ENCODE results near the gene VWA3B. TPM values are rescaled to one million over a fixed set of nuclear protein-coding genes. Genes with fewer than 3 reads are reported as not detected.

The VWA3B gene
- polyA plus RNA-seq, 1 donor (not counting 4 experiments of a cell fraction or from before 2014, with no cell fraction given) = not detected

DNA sequence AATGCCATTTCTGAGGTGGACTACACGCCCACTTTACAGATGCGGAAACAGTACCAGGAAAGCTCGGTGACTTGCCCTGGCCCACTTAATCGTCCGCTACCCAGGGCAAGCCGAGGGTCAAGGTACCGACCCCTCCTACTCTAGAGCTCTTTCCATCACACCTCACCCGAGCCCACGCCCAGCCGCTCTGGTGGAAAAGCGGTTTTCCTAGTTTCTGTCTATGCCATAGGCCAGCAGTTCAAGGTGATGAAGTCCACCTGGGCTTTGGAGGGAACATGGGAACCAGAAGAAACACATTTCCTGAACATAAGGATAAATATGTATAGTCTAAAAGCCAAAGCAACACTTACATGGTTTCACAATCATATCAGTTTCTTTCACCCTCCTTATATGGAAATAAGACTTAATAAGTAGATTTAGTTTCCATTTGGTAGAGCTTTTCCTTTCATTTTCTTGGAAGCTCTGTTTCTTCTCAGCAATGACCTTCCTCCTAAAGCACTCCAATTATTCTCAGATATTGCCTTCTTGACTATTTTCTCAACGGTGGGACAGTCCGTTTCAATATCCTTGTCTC is 567 bp downstream of the VWA3B start:
- H3K4me1 ChIP-seq (ENCODE audit: control insufficient read depth, extremely low read depth, insufficient read depth, low read length) = peaks cover 3% of the 10 kb centered on the region
- H3K36me3 ChIP-seq (ENCODE audit: control insufficient read depth in 2 of 2, extremely low read depth in 1 of 2, insufficient read depth in 2 of 2, low read length in 2 of 2) = no peaks in the 10 kb centered on the region
- H3K79me2 ChIP-seq (ENCODE audit: control insufficient read depth, insufficient read depth, low read length) = no peaks in the 10 kb centered on the region
- peak overlapping the region; percentile 94 for H2AFZ ChIP-seq (ENCODE audit: control insufficient read depth, low read length)
- dilution Hi-C loops (cut with MboI; ENCODE audit: extremely low pct_ligation_motif_present, low sequenced_read_pairs) = no loop called here
- H3K27ac ChIP-seq (ENCODE audit: control insufficient read depth, insufficient read depth, low read length) = no peak overlapping the region
- peak overlapping the region; percentile 68 for H3K9ac ChIP-seq (ENCODE audit: control insufficient read depth, extremely low read depth, insufficient read depth, low read length)
- peak overlapping the region; percentile 56 to 79 (median 78) for H3K4me3 ChIP-seq (ENCODE audit: control insufficient read depth in 2 of 3, extremely low read depth in 1 of 3, insufficient read depth in 2 of 3, low read depth in 1 of 3, low read length in 3 of 3)
- DNase-seq (ENCODE audit: low read depth, low spot score) (no peak), FAIRE-seq (no peak)
- peak overlapping the region; percentile 98 for H3K4me2 ChIP-seq (ENCODE audit: control insufficient read depth, extremely low read depth, insufficient read depth, low read depth, low read length)
- no peaks in the 10 kb centered on the region for H3K9me1 ChIP-seq (ENCODE audit: control insufficient read depth, extremely low read depth, insufficient read depth, low read length)
- TF ChIP-seq, protein P1, sequence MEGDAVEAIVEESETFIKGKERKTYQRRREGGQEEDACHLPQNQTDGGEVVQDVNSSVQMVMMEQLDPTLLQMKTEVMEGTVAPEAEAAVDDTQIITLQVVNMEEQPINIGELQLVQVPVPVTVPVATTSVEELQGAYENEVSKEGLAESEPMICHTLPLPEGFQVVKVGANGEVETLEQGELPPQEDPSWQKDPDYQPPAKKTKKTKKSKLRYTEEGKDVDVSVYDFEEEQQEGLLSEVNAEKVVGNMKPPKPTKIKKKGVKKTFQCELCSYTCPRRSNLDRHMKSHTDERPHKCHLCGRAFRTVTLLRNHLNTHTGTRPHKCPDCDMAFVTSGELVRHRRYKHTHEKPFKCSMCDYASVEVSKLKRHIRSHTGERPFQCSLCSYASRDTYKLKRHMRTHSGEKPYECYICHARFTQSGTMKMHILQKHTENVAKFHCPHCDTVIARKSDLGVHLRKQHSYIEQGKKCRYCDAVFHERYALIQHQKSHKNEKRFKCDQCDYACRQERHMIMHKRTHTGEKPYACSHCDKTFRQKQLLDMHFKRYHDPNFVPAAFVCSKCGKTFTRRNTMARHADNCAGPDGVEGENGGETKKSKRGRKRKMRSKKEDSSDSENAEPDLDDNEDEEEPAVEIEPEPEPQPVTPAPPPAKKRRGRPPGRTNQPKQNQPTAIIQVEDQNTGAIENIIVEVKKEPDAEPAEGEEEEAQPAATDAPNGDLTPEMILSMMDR (optimal IDR thresholded peaks at IDR 0.05 in 1 of 3, IDR thresholded peaks at IDR 0.05 in 1 of 3, conservative IDR thresholded peaks at IDR 0.05 in 1 of 3; ENCODE audit: extremely low read depth in 1 of 3, insufficient read depth in 2 of 3, low read length in 3 of 3) = no peak
- TF ChIP-seq EZH2 (IDR thresholded peaks at IDR 0.05; ENCODE audit: low read length) = no peak
- peaks cover 12% of the 10 kb centered on the region for H3K27me3 ChIP-seq (ENCODE audit: control insufficient read depth, extremely low read depth, insufficient read depth, low read length)
- no peaks in the 10 kb centered on the region for H4K20me1 ChIP-seq (ENCODE audit: control insufficient read depth, extremely low read depth, insufficient read depth, low read length)
- no peaks in the 10 kb centered on the region for H3K9me3 ChIP-seq (ENCODE audit: control insufficient read depth, low read depth, low read length)

DNA sequence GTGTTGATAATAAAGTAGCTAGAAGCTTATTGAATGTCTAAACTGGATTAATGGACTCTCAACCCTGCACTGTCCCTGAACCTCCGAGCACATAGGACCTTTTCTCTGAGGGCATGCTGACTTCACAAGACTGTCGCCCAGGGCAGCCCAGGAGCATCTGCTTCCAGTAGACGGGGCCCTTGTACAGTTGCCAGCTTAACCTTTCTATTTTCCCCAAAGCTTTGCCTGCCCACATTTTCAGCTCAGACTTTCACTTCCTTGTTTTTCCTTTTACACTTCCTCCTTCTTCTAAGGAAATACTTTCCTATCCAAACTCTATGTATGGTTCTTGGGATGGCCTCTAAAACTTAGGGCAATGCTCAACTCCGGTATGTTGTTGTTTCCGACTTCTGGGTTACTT is 1.3 kb downstream of the VWA3B start:
- no peak for TF ChIP-seq EZH2 (IDR thresholded peaks at IDR 0.05; ENCODE audit: low read length)
- TF ChIP-seq, protein P1 (optimal IDR thresholded peaks at IDR 0.05 in 1 of 3, IDR thresholded peaks at IDR 0.05 in 1 of 3, conservative IDR thresholded peaks at IDR 0.05 in 1 of 3; ENCODE audit: extremely low read depth in 1 of 3, insufficient read depth in 2 of 3, low read length in 3 of 3) = no peak
- dilution Hi-C loops (cut with MboI; ENCODE audit: extremely low pct_ligation_motif_present, low sequenced_read_pairs) = no loop called here
- peaks cover 3% of the 10 kb centered on the region for H3K4me1 ChIP-seq (ENCODE audit: control insufficient read depth, extremely low read depth, insufficient read depth, low read length)
- H3K27ac ChIP-seq (ENCODE audit: control insufficient read depth, insufficient read depth, low read length) = no peak overlapping the region
- peaks cover 12% of the 10 kb centered on the region for H3K27me3 ChIP-seq (ENCODE audit: control insufficient read depth, extremely low read depth, insufficient read depth, low read length)
- H2AFZ ChIP-seq (ENCODE audit: control insufficient read depth, low read length) = no peak overlapping the region
- no peaks in the 10 kb centered on the region for H3K9me3 ChIP-seq (ENCODE audit: control insufficient read depth, low read depth, low read length)
- DNase-seq (ENCODE audit: low read depth, low spot score) = no peak
- no peaks in the 10 kb centered on the region for H4K20me1 ChIP-seq (ENCODE audit: control insufficient read depth, extremely low read depth, insufficient read depth, low read length)
- FAIRE-seq = no peak
- H3K9ac ChIP-seq (ENCODE audit: control insufficient read depth, extremely low read depth, insufficient read depth, low read length) = no peak overlapping the region
- no peak overlapping the region for H3K4me2 ChIP-seq (ENCODE audit: control insufficient read depth, extremely low read depth, insufficient read depth, low read depth, low read length)
- H3K79me2 ChIP-seq (ENCODE audit: control insufficient read depth, insufficient read depth, low read length) = no peaks in the 10 kb centered on the region
- no peaks in the 10 kb centered on the region for H3K36me3 ChIP-seq (ENCODE audit: control insufficient read depth in 2 of 2, extremely low read depth in 1 of 2, insufficient read depth in 2 of 2, low read length in 2 of 2)
- no peaks in the 10 kb centered on the region for H3K9me1 ChIP-seq (ENCODE audit: control insufficient read depth, extremely low read depth, insufficient read depth, low read length)
- H3K4me3 ChIP-seq (ENCODE audit: control insufficient read depth in 2 of 3, extremely low read depth in 1 of 3, insufficient read depth in 2 of 3, low read depth in 1 of 3, low read length in 3 of 3) = no peak overlapping the region

Measured in keratinocyte (primary cell).